ENCODE data around the gene CHCHD6.

CHCHD6 gene

DNA sequence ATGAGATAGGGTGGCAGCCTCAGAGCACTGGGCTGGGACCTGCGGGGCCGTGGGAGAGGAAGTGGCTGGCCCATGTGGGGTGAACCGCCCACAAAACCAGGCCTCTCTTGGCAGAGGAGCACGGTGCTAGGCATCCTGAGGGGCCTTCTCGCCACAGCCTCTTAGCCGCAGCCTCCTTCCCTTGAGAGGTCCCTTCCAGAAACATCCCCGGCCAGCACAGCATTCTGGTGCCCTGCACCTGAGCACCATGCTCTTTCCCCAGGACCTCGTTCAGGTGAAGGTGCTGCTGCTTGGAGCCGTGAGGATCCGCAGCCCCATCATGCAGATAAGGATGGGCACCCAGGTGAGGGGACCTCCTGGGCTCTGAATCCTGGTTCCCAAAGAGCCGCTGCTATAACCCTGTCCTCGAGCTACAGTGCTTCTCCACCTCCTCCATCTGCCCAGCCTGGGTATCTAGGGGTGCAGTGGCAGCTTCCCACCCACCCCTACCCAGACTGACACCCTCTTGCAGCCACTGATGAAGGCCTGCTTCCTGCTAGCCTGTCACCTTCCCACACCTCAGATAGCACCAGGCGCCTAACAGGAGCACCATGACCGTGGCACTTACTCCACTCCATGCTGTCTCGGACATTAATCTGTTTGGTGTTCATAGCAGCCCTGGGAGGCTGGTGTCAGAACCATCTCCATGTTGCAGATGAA lies 37.9 kb upstream of the CHCHD6 start:
- Mint-ChIP-seq H3K27me3 (no peaks in the 10 kb centered on the region), H3K4me1 (no peaks in the 10 kb centered on the region), H3K27ac (no peak overlapping the region), H3K4me3 (no peak overlapping the region), H3K36me3 (peaks cover 1% of the 10 kb centered on the region), H3K9me3 (no peaks in the 10 kb centered on the region)

- H3K4me3 Mint-ChIP-seq = no peak overlapping the region
- H3K27me3 Mint-ChIP-seq = no peaks in the 10 kb centered on the region
- no peaks in the 10 kb centered on the region for H3K9me3 Mint-ChIP-seq
- peaks cover 1% of the 10 kb centered on the region for H3K36me3 Mint-ChIP-seq
- H3K4me1 Mint-ChIP-seq = no peaks in the 10 kb centered on the region
- H3K27ac Mint-ChIP-seq = no peak overlapping the region
Measured at GRCh38 chr3:126666658-126667528, 37.1 kb upstream of the CHCHD6 start.

GRCh38 chr3:126667631-126668449 lies 36.2 kb upstream of the CHCHD6 start:
- H3K36me3 Mint-ChIP-seq = peaks cover 1% of the 10 kb centered on the region
- H3K4me3 Mint-ChIP-seq = no peak overlapping the region
- no peak overlapping the region for H3K27ac Mint-ChIP-seq
- H3K4me1 Mint-ChIP-seq = no peaks in the 10 kb centered on the region
- no peaks in the 10 kb centered on the region for H3K27me3 Mint-ChIP-seq
- H3K9me3 Mint-ChIP-seq = no peaks in the 10 kb centered on the region

DNA sequence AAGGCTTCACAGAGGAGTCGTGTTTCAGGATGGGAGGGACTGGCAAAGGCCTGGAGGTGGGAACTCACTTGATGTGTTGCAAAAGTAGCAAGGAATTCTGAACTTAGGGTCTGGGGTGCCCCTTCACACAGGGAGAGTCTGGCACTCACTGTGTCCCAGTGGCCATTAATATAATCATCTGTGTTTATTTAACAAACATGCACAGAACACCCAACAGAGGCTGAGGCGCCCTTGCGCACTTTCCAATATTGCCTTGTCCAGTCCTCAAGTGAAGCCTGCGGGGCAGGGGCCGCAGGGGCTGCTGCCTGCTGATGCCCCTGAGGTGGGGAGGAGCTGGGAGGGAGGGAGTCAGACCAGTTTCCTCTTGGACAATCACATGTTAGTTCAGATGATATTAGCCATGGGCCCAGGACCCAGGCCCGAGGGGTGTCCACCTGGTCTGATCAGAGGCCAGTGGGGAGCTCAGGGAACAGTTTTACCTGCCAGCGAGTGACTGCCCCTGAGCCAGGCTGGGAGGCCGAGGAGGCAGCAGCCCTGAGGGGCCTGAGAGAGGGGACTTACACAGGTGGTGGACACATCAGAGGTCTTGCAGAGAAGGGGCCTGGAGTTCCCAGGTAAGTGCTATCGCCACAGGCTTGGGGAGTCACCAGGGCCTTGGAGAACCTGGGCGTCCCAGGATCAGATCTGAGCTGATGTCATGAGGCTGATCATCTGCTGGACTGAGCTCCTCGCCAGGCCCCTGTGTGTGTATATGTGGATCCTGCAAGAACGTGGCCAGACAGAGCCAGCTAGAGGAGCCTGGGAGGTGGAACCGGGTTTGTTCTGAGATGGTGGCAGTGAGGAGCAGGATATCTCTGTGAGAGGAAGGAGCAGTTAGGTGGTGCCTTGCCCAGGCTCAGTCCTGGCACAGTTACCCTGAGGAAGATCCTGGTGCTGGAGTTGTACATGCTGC lies 35.3 kb upstream of the CHCHD6 start:
- Mint-ChIP-seq H3K4me1 (no peaks in the 10 kb centered on the region), H3K9me3 (no peaks in the 10 kb centered on the region), H3K4me3 (no peak overlapping the region), H3K36me3 (peaks cover 1% of the 10 kb centered on the region), H3K27me3 (no peaks in the 10 kb centered on the region), H3K27ac (no peak overlapping the region)

- Mint-ChIP-seq H3K27ac (no peak overlapping the region), H3K27me3 (no peaks in the 10 kb centered on the region), H3K4me3 (no peak overlapping the region), H3K36me3 (peaks cover 1% of the 10 kb centered on the region), H3K4me1 (no peaks in the 10 kb centered on the region), H3K9me3 (no peaks in the 10 kb centered on the region)
Measured at GRCh38 chr3:126671521-126671920, 32.5 kb upstream of the CHCHD6 start.

DNA sequence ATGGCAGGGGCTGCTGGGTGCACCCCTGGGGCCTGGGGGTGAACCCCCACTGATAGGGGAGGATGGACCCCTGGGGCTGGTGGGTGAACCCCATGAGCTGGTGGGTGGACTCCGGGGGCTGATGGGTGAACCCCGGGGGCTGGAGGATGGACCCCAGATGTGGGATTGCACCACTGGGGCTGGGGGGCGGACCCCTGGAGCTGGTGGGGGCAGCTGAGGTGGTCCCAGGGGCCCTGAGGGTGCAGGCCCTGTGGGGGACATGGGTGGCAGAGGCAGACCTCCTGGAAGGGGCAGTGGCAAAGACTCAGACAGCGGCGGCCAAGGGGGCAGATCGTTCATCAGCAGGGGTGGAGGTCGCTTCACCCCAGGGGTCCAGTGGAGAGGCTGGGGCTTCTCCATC lies 31.7 kb upstream of the CHCHD6 start:
- Mint-ChIP-seq H3K27me3 (peaks cover under 1% of the 10 kb centered on the region), H3K4me1 (no peaks in the 10 kb centered on the region), H3K4me3 (no peak overlapping the region), H3K36me3 (peaks cover 1% of the 10 kb centered on the region), H3K9me3 (no peaks in the 10 kb centered on the region), H3K27ac (no peak overlapping the region)

GRCh38 chr3:126672741-126673140 lies 31.3 kb upstream of the CHCHD6 start:
- Mint-ChIP-seq H3K36me3 (peaks cover 1% of the 10 kb centered on the region), H3K9me3 (no peaks in the 10 kb centered on the region), H3K27ac (no peak overlapping the region), H3K27me3 (peaks cover 2% of the 10 kb centered on the region), H3K4me1 (no peaks in the 10 kb centered on the region), H3K4me3 (no peak overlapping the region)

- Mint-ChIP-seq H3K27me3 (peaks cover 6% of the 10 kb centered on the region), H3K9me3 (no peaks in the 10 kb centered on the region), H3K4me3 (no peak overlapping the region), H3K27ac (no peak overlapping the region), H3K36me3 (no peaks in the 10 kb centered on the region), H3K4me1 (peaks cover 4% of the 10 kb centered on the region)
Measured at GRCh38 chr3:126676919-126677705, 26.9 kb upstream of the CHCHD6 start.

GRCh38 chr3:126677862-126678503 lies 26.1 kb upstream of the CHCHD6 start:
- H3K4me3 Mint-ChIP-seq = no peak overlapping the region
- peaks cover 4% of the 10 kb centered on the region for H3K4me1 Mint-ChIP-seq
- H3K27ac Mint-ChIP-seq = no peak overlapping the region
- peaks cover 6% of the 10 kb centered on the region for H3K27me3 Mint-ChIP-seq
- H3K36me3 Mint-ChIP-seq = no peaks in the 10 kb centered on the region
- H3K9me3 Mint-ChIP-seq = no peaks in the 10 kb centered on the region

- Mint-ChIP-seq H3K9me3 (no peaks in the 10 kb centered on the region), H3K4me3 (peak overlapping the region; percentile 49), H3K27me3 (peaks cover 6% of the 10 kb centered on the region), H3K36me3 (no peaks in the 10 kb centered on the region), H3K4me1 (peaks cover 4% of the 10 kb centered on the region), H3K27ac (no peak overlapping the region)
Measured at GRCh38 chr3:126678693-126679317, 25.2 kb upstream of the CHCHD6 start.

DNA sequence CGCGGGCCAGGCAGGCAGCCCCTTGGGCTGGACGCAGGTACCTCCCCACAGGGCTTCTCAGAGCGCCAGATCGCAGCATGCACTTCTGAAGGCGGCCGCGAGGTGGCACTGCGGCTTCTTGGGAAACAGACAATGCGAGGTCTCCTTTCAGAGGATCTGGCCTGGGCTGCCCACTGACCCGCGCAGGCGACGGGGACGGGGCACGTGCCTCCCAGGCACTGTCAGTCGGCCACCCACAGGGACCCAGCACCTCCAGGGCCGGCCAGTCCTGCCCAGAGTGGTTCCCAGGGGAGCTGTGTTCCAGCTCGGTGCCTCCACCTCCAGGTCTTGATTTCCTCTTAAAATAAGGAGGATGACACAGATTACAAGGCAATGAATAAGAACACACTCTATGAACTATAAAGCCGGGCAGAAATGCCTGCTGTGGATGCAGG lies 24.7 kb upstream of the CHCHD6 start:
- H3K9me3 Mint-ChIP-seq = no peaks in the 10 kb centered on the region
- peak overlapping the region; percentile 49 for H3K4me3 Mint-ChIP-seq
- no peak overlapping the region for H3K27ac Mint-ChIP-seq
- no peaks in the 10 kb centered on the region for H3K36me3 Mint-ChIP-seq
- H3K4me1 Mint-ChIP-seq = peaks cover 4% of the 10 kb centered on the region
- H3K27me3 Mint-ChIP-seq = peaks cover 6% of the 10 kb centered on the region

DNA sequence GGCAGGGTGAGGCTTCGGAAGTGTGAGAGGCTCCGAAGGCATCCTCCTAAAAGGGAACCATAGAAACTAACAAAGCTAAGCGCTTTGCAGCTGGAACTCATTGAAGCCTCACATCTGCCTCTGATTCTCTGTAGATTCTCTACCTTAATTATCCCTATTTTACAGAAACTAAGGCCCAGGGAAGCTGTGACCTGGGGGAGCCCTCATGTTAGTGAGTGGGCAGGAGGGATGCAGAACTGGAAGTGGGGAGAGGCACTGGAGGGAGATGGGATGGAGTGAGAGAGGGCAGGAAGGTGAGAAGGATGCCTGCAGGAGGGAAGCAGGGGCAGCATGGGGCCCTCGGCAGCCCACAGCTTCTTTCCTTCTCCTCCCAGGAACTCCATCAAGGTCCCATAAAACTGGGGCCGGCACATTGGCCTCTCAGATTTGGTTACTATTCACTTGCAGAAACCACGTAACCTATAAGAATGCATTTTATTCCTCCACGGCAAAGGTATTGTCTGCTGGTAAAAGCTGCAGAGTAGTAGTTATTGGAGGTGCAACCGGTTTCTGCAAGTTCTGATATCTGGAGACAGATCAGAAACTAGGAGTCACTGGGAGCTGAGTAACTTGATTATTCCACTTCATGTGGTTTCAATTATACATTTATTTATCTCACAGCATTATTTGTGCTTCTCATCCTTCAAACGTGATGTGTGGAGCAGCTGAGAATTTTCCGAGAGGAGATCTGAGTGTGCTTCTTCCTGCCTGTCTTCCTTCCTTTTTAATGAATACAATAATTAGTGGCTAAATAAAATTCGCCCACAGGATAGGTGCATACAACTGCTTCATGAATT lies 24.0 kb upstream of the CHCHD6 start:
- peaks cover 4% of the 10 kb centered on the region for H3K4me1 Mint-ChIP-seq
- H3K27me3 Mint-ChIP-seq = peaks cover 6% of the 10 kb centered on the region
- no peak overlapping the region for H3K27ac Mint-ChIP-seq
- no peaks in the 10 kb centered on the region for H3K9me3 Mint-ChIP-seq
- no peak overlapping the region for H3K4me3 Mint-ChIP-seq
- H3K36me3 Mint-ChIP-seq = no peaks in the 10 kb centered on the region

GRCh38 chr3:126680667-126681055 lies 23.4 kb upstream of the CHCHD6 start:
- peaks cover 6% of the 10 kb centered on the region for H3K27me3 Mint-ChIP-seq
- no peaks in the 10 kb centered on the region for H3K9me3 Mint-ChIP-seq
- peaks cover 4% of the 10 kb centered on the region for H3K4me1 Mint-ChIP-seq
- H3K36me3 Mint-ChIP-seq = no peaks in the 10 kb centered on the region
- no peak overlapping the region for H3K27ac Mint-ChIP-seq
- H3K4me3 Mint-ChIP-seq = no peak overlapping the region

All from activated naive CD4-positive, alpha-beta T cell treated with anti-CD3 and anti-CD28 coated beads, Interleukin-2, amount 50 U/mL, for 24 hours (primary cell).